ENCODE measurements around the gene CEP164.
"Not testable (repeated sequence)": the region's sequence is repeated elsewhere in the genome, so short reads cannot be mapped to it uniquely, and the experiment has no call there.

Gene CEP164

GRCh38 chr11:117316197-117316961 is 11.3 kb upstream of the CEP164 start, which contains the start of gene BACE1:
TSS of gene BACE1 (minus strand) at chr11:117316256. CDS start at chr11:117315795, 461 bp downstream.
- peaks cover 12% of the 10 kb centered on the region for H3K27me3 ChIP-seq (ENCODE audit: control insufficient read depth, low read length)
- H3K4me1 ChIP-seq (ENCODE audit: control insufficient read depth, low read length): no peaks in the 10 kb centered on the region
- no peaks in the 10 kb centered on the region for H4K20me1 ChIP-seq (ENCODE audit: control insufficient read depth, insufficient read depth, low read depth, low read length)
- no peak within 1 kb of the TSS for H3K4me3 ChIP-seq (ENCODE audit: low read length)
- H3K9me3 ChIP-seq (ENCODE audit: control insufficient read depth, insufficient read depth, low read length): no peaks in the 10 kb centered on the region
- no peak within 1 kb of the TSS for H3K27ac ChIP-seq (ENCODE audit: low read depth, low read length)
- H3K79me2 ChIP-seq (ENCODE audit: control insufficient read depth, low read length): no peaks in the 10 kb centered on the region
- TF ChIP-seq EZH2phosphoT487 (IDR thresholded peaks at IDR 0.05; ENCODE audit: borderline replicate concordance, low read length): no peak
- TF ChIP-seq, protein P1, sequence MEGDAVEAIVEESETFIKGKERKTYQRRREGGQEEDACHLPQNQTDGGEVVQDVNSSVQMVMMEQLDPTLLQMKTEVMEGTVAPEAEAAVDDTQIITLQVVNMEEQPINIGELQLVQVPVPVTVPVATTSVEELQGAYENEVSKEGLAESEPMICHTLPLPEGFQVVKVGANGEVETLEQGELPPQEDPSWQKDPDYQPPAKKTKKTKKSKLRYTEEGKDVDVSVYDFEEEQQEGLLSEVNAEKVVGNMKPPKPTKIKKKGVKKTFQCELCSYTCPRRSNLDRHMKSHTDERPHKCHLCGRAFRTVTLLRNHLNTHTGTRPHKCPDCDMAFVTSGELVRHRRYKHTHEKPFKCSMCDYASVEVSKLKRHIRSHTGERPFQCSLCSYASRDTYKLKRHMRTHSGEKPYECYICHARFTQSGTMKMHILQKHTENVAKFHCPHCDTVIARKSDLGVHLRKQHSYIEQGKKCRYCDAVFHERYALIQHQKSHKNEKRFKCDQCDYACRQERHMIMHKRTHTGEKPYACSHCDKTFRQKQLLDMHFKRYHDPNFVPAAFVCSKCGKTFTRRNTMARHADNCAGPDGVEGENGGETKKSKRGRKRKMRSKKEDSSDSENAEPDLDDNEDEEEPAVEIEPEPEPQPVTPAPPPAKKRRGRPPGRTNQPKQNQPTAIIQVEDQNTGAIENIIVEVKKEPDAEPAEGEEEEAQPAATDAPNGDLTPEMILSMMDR (IDR thresholded peaks at IDR 0.05; ENCODE audit: low read depth, low read length, poor library complexity, severe bottlenecking): no peak
- no peaks in the 10 kb centered on the region for H3F3A ChIP-seq (ENCODE audit: control insufficient read depth, insufficient read depth)
- H3K9me2 ChIP-seq (replicated peaks; ENCODE audit: control insufficient read depth, low read length): no peaks in the 10 kb centered on the region
- no peaks in the 10 kb centered on the region for H3K36me3 ChIP-seq (ENCODE audit: control insufficient read depth, low read length)
- H3K4me2 ChIP-seq (ENCODE audit: low read length): no peak within 1 kb of the TSS

DNA sequence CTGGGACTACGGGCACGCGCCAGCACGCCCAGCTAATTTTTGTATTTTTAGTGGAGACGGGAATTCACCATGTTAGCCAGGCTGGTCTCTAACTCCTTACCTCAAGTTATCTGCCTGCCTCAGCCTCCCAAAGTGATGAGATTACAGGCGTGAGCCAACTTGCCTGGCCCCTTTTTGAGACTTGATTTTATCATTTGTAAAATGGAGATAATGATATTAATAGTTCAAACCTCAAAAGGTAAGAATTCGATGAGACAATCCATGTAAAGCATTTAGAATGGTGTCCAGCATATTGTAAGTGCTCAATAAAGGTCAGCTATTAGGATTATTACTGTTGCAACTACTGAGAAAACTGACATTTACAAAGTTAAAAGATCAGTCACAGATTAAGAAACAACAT is 8.9 kb upstream of the CEP164 start:
- Histone ChIP-seq H3K36me3 (ENCODE audit: control insufficient read depth, low read length) (no peaks in the 10 kb centered on the region), H3K9me2 (replicated peaks; ENCODE audit: control insufficient read depth, low read length) (no peaks in the 10 kb centered on the region), H3F3A (ENCODE audit: control insufficient read depth, insufficient read depth) (no peaks in the 10 kb centered on the region), H3K9me3 (ENCODE audit: control insufficient read depth, insufficient read depth, low read length) (no peaks in the 10 kb centered on the region), H3K4me3 (ENCODE audit: low read length) (no peak overlapping the region), H4K20me1 (ENCODE audit: control insufficient read depth, insufficient read depth, low read depth, low read length) (no peaks in the 10 kb centered on the region), H3K79me2 (ENCODE audit: control insufficient read depth, low read length) (no peaks in the 10 kb centered on the region), H3K4me1 (ENCODE audit: control insufficient read depth, low read length) (no peaks in the 10 kb centered on the region), H3K27ac (ENCODE audit: low read depth, low read length) (no peak overlapping the region), H3K27me3 (ENCODE audit: control insufficient read depth, low read length) (peaks cover 9% of the 10 kb centered on the region), H3K4me2 (ENCODE audit: low read length) (no peak overlapping the region)
- TF ChIP-seq, protein P1 (IDR thresholded peaks at IDR 0.05; ENCODE audit: low read depth, low read length, poor library complexity, severe bottlenecking): no peak
- no peak for TF ChIP-seq EZH2phosphoT487 (IDR thresholded peaks at IDR 0.05; ENCODE audit: borderline replicate concordance, low read length)

DNA sequence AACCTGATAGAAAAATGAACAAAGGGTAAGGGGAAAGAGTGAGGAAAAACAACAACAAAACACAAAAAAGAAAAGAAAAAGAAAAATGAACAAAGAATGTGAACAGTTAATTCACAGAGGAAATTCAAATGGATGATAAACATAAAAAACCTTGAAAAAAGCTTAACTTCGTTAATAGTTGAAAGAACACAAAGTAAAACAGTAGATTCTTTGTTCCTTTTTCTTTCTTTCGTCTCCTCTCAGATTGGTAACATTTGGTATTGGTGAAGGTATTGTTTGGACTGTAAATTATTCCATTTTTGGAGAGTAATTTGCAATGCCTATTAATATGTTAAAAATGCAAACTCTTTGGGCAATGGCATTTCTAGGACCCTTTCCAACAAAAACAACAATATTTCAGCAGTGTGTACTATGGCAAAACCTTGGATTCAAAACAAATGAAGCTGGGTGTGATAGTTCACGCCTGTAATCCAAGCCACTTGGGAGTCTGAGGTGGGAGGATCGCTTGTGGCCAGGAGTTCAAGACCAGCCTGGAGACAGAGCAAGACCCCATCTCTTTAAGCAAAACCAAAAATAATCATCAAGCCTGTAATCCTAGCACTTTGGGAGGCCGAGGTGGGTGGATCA is 8.3 kb upstream of the CEP164 start:
- H3F3A ChIP-seq (ENCODE audit: control insufficient read depth, insufficient read depth): no peaks in the 10 kb centered on the region
- no peaks in the 10 kb centered on the region for H3K4me1 ChIP-seq (ENCODE audit: control insufficient read depth, low read length)
- no peak for TF ChIP-seq EZH2phosphoT487 (IDR thresholded peaks at IDR 0.05; ENCODE audit: borderline replicate concordance, low read length)
- TF ChIP-seq, protein P1 (IDR thresholded peaks at IDR 0.05; ENCODE audit: low read depth, low read length, poor library complexity, severe bottlenecking): no peak
- H4K20me1 ChIP-seq (ENCODE audit: control insufficient read depth, insufficient read depth, low read depth, low read length): no peaks in the 10 kb centered on the region
- no peaks in the 10 kb centered on the region for H3K79me2 ChIP-seq (ENCODE audit: control insufficient read depth, low read length)
- no peak overlapping the region for H3K27ac ChIP-seq (ENCODE audit: low read depth, low read length)
- no peak overlapping the region for H3K4me3 ChIP-seq (ENCODE audit: low read length)
- H3K36me3 ChIP-seq (ENCODE audit: control insufficient read depth, low read length): no peaks in the 10 kb centered on the region
- H3K9me3 ChIP-seq (ENCODE audit: control insufficient read depth, insufficient read depth, low read length): no peaks in the 10 kb centered on the region
- H3K27me3 ChIP-seq (ENCODE audit: control insufficient read depth, low read length): peaks cover 9% of the 10 kb centered on the region
- H3K4me2 ChIP-seq (ENCODE audit: low read length): no peak overlapping the region
- H3K9me2 ChIP-seq (replicated peaks; ENCODE audit: control insufficient read depth, low read length): no peaks in the 10 kb centered on the region

GRCh38 chr11:117327255-117327566 is 443 bp upstream of the CEP164 start:
- not testable (repeated sequence) for H3K27me3 ChIP-seq (ENCODE audit: control insufficient read depth, low read length)
- Histone ChIP-seq H3K27ac (ENCODE audit: low read depth, low read length) (peak overlapping the region; percentile 72; the same call in 1 of the 2 replicates), H3K4me3 (ENCODE audit: low read length) (peak overlapping the region; percentile 91)

More at GRCh38 chr11:117327255-117327566, 443 bp upstream of the CEP164 start:
- not testable (repeated sequence) for H3F3A ChIP-seq (ENCODE audit: control insufficient read depth, insufficient read depth); H3K9me2 ChIP-seq (replicated peaks; ENCODE audit: control insufficient read depth, low read length); H4K20me1 ChIP-seq (ENCODE audit: control insufficient read depth, insufficient read depth, low read depth, low read length); H3K36me3 ChIP-seq (ENCODE audit: control insufficient read depth, low read length); H3K9me3 ChIP-seq (ENCODE audit: control insufficient read depth, insufficient read depth, low read length)
- peak overlapping the region; percentile 78 for H3K4me2 ChIP-seq (ENCODE audit: low read length)
- peaks cover 13% of the 10 kb centered on the region for H3K79me2 ChIP-seq (ENCODE audit: control insufficient read depth, low read length)
- H3K4me1 ChIP-seq (ENCODE audit: control insufficient read depth, low read length): peaks cover 17% of the 10 kb centered on the region
